HG03378 (cell line): ENCODE data around the gene FEN1.

Source experiments
- ATAC-seq: cut with Tn5 transposase; IDR thresholded peaks from one replicate; pipeline ENCODE4 v1.9.1; 2021; ENCODE audit warnings: mild to moderate bottlenecking, moderate library complexity; ENCODE audit not compliant: unreplicated experiment

Gene FEN1

GRCh38 chr11:61793083-61793828 lies 545 bp downstream of the FEN1 start:
- ATAC-seq = peak; percentile 4

DNA sequence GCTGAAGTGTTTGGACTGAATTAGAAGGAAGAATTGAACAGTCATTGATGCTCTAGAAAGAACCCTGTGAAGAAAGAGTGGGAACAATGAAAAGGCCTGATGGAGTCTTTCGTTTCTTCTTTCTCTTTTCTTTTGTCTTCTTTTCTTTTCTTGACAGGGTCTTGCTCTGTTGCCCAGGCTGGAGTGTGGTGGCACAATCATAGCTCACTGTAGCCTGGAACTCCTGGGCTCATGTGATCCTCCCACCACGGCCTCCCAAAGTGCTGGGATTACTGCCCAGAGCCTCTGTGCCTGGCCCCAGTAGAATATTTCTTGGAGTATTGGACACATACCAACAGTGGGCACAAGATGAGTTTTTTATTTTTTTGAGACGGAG lies 1.1 kb downstream of the FEN1 start:
- no peak for ATAC-seq

GRCh38 chr11:61794579-61794978 lies 1.9 kb downstream of the FEN1 start:
- no peak for ATAC-seq

GRCh38 chr11:61795459-61795858 lies 2.7 kb downstream of the FEN1 start:
- no peak for ATAC-seq

DNA sequence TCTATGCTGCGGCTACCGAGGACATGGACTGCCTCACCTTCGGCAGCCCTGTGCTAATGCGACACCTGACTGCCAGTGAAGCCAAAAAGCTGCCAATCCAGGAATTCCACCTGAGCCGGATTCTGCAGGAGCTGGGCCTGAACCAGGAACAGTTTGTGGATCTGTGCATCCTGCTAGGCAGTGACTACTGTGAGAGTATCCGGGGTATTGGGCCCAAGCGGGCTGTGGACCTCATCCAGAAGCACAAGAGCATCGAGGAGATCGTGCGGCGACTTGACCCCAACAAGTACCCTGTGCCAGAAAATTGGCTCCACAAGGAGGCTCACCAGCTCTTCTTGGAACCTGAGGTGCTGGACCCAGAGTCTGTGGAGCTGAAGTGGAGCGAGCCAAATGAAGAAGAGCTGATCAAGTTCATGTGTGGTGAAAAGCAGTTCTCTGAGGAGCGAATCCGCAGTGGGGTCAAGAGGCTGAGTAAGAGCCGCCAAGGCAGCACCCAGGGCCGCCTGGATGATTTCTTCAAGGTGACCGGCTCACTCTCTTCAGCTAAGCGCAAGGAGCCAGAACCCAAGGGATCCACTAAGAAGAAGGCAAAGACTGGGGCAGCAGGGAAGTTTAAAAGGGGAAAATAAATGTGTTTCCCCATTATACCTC lies 3.3 kb downstream of the FEN1 start:
- ATAC-seq = no peak

DNA sequence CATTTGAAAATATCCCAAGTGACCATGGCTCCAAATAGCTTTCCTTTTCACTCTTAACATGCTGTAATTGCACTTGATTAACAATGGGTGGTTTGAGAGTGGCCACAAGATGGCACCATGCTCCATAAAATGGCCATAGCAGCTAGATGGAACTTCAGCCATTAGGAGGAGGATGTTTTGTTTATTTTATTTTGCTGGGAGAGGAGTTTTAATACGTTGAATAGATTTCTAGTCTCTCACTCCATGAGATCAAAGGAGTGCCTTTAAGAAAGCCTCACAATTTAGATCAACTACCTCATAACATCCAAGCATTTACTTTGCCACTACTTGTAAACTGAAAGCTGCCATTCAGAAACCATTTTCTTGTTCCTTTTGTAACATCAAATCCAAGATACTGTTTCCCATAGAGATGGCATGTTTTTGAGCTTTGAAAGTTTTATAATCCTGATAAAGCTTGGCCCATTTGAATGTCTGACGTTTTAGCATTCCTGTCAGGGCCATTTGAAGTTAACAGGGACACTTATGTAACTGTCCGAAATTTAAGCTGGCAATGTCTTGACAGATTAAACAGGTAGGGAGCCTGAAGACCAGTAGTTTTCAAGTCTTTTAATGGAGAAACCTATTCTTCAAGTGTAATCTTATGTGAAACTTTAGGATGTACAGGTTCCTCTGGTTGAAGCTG lies 4.7 kb downstream of the FEN1 start:
- no peak for ATAC-seq

- no peak for ATAC-seq
These were observed 7.1 kb downstream of the FEN1 start for GRCh38 chr11:61799665-61800284.

DNA sequence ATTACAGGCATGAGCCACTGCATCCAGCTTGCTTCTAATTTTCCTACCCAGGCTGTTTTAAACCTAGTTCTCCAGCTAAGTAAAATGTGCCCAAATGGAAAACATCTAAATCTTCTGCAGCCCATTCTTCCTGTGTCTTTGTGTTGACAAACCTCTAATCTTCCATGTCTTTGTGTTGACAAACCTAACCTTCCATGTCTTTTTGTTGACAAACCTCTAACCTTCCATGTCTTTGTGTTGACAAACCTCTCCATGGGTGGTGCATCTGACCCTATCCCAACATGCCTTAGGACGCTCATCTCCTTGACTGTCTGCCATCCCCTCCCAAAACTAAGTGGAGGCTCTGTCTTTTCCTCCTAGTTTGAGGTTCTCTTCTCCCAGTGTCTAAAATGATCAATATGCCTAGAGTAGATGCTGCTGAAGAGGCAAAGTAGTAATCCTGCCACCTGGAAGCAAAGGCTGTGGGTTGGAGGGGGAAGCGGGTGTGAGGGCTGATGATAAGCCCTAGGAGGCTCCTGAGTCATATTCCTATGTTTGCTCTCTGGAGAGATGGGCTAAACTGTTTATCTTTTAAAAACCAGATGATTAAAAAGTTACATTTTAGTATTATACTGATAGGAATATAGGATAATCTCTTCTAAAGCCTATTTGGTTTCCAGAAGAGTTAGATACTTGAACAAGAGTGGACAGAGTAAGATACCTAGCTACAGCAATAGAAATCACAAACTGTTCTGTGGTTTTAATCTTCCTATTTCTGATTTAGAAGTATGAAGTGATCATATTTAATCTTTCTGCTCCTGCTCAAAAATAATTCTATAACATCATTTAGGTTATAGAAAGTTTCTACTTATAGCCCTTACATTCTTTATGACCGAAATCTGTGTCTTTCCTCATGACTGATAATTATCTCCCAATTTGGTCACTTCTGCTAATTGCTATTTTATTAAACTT lies 7.9 kb downstream of the FEN1 start:
- no peak for ATAC-seq

- ATAC-seq = no peak
These were observed 9.9 kb downstream of the FEN1 start for GRCh38 chr11:61802605-61803004.

GRCh38 chr11:61803889-61804647 lies 11.4 kb downstream of the FEN1 start:
- no peak for ATAC-seq

DNA sequence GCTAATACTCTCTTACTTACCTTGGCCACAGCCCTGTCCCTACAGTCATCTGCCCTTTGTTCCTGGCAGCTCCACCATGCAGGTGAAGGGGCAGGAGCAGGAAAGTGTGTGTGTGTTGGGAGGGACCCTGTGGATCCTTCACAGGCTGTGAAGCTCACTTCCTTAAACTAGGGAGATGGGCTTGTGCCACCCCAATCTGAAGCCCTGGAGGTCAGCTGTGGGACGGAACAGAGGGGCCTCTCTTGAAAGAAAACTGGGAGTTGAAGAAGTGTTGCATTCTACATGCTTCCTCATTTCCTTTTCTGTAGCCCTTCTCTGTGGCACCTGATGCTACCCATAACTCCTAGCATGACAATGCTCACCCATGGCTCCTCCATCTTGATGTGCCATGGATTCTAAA lies 12.4 kb downstream of the FEN1 start:
- ATAC-seq = no peak

DNA sequence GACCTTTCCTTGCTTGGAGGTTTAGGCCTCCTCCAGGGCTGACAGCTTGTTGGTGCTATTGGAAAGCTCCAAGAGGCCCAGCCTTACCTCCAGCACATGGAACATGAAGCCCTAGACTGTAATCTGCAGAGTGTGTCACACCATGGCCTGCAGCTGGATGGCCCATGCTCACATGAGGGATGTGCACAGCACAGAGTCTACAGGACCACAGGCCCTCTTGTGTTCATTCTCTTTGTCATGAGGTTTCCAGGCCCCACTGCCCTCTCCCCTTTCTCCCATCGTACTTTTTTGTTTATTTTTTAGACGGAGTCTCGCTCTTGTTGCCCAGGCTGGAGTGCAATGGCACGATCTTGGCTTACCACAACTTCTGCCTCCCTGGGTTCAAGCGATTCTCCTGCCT lies 14.1 kb downstream of the FEN1 start:
- no peak for ATAC-seq

- no peak for ATAC-seq
These were observed 18.0 kb downstream of the FEN1 start for GRCh38 chr11:61810671-61811175.

DNA sequence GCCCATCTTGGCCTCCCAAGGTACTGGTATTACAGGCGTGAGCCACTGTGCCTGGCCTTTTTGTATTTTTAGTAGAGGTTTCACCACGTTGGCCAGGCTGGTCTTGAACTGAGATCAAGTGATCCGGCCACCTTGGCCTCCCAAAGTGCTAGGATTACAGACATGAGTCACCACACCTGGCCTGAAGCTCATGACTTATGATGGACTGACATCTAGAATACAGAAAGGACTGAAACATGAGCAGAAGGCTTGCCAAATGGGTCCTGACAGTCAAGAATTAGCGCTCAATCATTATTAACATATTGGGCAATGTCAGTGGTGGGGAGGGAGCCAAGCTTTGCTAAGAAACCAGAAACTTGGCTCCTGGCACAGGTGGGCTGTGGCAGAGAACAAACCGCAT lies 19.1 kb downstream of the FEN1 start:
- no peak for ATAC-seq

DNA sequence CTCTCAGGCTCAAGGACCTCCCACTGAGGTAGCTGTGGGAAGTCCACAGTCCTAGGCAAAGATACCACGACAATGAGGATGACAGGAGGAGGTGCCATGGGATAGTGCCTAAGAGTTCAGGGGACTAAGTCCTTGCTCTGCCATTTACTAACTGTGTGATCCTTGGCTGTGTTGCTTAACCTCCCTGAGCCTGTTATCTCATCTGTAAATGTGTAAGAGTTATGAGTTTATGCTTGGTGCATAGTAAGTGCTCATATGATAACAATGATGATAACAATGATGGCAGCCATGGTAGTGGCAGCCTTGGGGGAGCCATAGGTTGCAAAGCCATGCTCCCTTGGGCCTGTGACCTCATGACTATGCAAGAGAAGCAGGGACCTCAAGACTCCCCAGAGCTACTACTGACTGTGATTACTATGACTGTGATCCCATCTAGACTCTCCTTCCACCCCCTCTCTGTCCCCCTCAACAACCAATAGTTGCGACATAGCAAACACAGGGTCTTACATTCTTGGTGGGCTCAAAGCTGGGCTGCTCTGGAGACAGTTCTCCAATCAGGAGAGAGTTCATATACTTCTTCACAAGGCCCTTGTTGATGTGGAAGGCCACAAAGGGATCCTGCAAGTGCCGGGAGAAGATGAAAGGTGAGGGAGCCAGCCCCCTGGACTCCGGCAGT lies 20.2 kb downstream of the FEN1 start:
- no peak for ATAC-seq

GRCh38 chr11:61814247-61814957 lies 21.7 kb downstream of the FEN1 start:
- no peak for ATAC-seq

GRCh38 chr11:61814958-61815789 lies 22.5 kb downstream of the FEN1 start:
- ATAC-seq = peak; percentile 46
